C4-2B (cell line): ENCODE data around the gene EEF2K.
A peak's percentile ranks its signal among the peaks of the same experiment; 100 is the strongest.

Experiments used
- H3K27ac ChIP-seq: fragments of 450-650 bp; 2 replicates; pipeline ENCODE4 v1.5.1; 2017
- ZFX ChIP-seq: fragments of 450-650 bp; IDR thresholded peaks from 2 replicates; pipeline ENCODE4 v1.6.1; 2017
- TF ChIP-seq, protein P1 (sequence below): fragments of 450-650 bp; conservative IDR thresholded peaks from 2 replicates; pipeline ENCODE4 v1.5.1; 2017; ENCODE audit warnings: mild to moderate bottlenecking

Gene EEF2K

DNA sequence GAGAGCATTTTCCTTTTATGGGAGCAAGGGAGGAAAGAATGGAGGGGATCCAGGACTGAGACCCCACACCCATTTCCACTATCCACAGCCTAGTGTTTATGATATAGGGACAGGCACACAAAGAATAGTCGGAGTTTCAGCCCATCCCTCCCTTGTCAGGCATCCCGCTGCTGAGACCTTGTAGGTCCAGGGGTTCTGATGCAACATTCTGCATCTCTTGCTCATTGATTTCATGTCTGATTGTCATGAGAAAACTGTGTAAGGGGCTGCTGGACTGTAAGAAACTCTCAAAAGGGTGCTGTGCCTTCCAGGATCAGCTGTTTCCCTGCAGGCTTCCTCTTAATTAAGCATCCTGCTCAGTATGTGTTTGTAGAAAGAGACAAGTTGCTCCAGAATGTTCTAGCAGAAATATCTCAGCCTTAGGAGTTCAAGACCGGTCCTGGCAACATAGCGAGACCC is 85.8 kb downstream of the EEF2K start:
- H3K27ac ChIP-seq, result no peak overlapping the region
- TF ChIP-seq, protein P1, sequence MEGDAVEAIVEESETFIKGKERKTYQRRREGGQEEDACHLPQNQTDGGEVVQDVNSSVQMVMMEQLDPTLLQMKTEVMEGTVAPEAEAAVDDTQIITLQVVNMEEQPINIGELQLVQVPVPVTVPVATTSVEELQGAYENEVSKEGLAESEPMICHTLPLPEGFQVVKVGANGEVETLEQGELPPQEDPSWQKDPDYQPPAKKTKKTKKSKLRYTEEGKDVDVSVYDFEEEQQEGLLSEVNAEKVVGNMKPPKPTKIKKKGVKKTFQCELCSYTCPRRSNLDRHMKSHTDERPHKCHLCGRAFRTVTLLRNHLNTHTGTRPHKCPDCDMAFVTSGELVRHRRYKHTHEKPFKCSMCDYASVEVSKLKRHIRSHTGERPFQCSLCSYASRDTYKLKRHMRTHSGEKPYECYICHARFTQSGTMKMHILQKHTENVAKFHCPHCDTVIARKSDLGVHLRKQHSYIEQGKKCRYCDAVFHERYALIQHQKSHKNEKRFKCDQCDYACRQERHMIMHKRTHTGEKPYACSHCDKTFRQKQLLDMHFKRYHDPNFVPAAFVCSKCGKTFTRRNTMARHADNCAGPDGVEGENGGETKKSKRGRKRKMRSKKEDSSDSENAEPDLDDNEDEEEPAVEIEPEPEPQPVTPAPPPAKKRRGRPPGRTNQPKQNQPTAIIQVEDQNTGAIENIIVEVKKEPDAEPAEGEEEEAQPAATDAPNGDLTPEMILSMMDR, result no peak
- no peak for TF ChIP-seq ZFX

DNA sequence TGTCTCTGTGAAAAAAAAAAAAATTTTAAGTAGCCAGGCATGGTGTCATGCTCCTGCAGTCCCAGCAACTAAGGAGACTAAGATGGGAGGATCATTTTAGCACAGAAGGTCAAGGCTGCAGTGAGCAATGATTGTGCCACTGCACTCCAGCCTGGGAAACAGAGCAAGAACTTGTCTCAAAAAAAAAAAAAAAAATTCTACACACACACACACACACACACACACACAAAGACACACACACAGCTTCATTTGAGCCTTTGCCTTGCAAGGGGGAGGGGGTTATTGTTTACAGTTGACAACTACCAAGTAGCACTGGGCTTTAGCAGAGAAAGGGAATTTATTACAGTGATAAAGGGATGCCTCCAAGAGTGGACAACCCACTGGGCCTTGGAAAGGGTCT is 86.2 kb downstream of the EEF2K start:
- TF ChIP-seq ZFX, result no peak
- TF ChIP-seq, protein P1, result no peak

DNA sequence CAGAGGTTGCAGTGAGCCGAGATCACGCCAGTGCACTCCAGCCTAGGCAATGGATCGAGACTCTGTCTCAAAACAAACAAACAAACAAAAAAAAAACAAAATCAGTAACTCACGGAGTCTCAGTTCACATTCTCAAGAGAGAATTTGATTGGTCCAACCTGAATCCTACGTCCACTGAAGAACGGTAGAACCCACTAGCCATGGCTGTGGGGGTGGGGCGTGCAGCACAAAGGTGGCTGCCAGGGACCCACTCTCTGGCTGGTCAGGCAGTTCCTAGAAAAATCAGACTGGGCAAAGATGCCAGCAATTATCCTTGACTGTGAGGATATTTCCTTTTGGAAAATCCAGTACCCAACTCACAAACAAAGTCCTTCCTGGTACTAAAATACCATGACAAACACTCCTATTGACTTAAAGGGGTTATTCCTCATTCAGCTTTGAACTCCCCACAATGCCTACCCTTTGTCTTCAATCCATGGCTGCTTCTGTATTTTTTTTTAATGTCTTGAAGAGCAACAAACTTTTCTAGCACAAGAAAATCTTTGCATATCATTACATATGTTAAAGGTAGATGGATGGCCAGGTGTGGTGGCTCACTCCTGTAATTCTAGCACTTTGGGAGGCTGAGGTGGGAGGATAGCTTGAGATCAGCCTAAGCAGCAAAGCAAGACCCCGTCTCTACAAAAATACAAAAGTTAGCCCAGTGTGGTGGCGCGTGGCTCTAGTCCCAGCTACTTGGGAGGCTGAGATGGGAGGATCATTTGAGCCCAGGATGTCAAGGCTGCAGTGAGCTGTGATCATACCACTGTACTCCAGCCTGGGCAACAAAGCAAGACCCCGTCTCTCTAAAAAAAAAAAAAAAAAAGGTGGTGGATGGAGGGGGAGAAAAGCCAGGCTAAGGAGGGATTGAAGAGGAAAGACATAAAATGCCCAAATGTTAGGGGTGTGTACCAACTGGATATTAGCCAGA is 87.3 kb downstream of the EEF2K start:
- no peak overlapping the region for H3K27ac ChIP-seq
- no peak for TF ChIP-seq ZFX
- TF ChIP-seq, protein P1, result no peak

More for the DNA sequence above, 86.2 kb downstream of the EEF2K start:
- H3K27ac ChIP-seq, result no peak overlapping the region

DNA sequence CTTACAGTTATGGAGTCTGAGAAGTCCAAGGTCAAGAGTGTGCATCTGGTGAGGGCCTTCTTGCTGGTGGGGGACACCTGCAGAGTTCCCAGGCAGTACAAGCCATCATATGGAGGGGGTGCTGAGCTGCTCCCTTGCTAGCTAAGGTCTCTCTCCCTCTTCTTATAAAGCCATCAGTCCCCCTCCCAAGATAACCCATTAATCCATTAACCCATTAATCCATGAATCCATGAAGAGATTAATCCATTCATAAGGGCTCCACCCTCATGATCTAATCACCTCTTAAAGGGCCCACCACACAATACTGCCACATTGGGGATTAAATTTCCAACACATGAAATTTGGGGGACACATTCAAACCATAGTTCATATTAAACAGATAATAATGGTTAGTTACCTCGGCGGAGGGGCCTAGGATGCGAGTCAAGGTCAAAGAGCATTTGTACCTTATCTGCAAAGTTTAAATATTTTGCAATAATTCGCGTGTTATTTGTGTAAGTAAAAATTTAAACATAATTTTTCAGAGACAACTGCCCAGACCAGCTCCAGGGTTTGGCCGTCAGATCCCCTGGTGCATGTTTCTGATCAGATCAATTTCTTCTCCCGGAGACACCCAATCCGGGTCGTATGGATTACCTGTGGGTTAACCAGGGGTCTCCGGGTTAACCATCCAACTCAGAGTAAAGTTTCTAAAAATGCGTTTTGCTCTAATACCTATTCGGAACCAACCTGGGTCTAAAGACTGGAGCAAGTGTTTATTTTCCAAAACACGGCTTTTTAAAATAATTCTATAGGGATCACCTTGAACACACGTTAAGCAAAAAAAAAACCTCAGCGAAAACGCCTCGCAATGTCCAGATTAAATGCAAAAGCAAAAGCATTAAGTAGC is 90.4 kb downstream of the EEF2K start:
- no peak for TF ChIP-seq ZFX
- TF ChIP-seq, protein P1, result no peak

DNA sequence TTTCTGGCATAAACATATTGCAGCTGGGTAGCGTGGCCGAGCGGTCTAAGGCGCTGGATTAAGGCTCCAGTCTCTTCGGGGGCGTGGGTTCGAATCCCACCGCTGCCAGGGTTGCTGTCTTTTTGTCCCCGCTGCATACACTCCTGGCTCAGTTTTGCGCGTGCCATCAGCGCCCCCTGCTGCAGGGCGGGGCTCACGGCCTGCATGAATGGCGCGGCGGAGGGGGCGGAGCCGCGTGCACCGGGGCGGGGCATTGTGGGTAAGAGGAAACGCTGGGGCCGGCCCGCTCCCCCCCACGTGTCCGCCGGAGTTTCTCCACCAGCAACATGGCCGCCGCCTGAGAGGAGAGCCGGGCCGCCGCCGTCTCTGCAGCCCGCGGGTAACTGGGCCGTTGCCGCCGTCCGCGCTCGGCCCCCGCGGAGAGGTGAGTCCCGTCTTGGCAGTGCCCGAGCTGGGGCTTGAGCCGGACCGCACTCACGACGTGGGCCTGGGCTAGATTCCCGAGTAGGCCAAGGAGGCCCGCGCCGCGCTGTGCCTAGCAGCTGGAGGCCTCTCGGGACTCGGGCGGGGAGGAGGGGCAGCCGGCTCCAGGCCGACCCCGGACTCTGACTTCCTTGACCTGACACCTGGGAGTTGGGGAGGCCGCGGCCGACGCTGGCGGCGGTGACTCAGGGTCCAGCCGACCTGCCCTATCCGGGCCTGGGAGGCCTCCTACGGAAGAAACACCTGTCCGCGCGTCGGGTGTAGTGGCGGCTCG is 91.2 kb downstream of the EEF2K start, which contains the start of gene POLR3E:
Gene POLR3E, plus strand, starts transcription at position 296 of the 757 bp plus-strand sequence. CDS start 5,560 bp downstream, outside the sequence.
- peak within 1 kb of the TSS; percentile 97 for H3K27ac ChIP-seq
- peak; percentile 99 for TF ChIP-seq ZFX
- TF ChIP-seq, protein P1, result peak; percentile 90

More for the DNA sequence above, 90.4 kb downstream of the EEF2K start:
- no peak overlapping the region; the same call in 1 of the 2 replicates for H3K27ac ChIP-seq

DNA sequence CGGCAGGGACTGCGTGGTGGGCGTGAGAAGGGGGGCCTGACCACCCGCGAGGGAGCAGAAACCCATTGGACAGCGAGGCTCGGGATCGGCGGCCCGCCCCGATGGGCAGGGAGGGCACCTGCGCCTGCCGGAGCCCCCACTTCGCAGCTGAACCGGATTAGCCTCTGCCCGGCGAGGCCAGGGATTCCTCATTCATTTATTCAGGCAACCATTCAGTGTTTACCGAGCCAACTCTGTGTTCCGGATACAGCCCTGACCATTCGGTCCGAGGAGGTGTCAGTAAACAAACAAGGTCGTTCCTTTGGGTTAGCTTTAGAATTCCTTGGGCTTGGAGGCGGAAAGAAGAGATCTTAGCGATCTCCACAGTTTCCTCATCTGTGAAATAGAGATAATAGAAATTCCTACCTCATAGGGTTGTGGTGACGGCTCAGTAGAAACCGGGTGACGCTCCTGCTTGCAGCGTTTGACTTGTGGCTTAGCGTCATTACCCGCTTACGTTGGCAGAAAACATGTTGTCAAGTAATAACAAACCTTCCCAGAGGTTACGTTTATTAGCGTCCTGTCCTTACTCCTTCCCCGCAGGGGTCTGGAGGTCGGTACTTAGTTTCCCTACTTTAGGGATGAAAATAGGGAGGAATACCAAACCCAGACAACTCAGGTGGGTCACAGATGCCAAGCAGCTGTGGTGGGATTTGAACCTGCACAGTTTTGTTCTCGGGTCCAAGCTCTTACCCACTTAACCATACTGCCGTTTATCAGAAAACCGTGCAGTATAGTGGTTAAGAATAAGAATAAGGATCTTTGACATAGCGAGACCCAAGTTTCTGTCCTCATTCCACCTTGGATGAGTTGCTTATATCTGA is 92.0 kb downstream of the EEF2K start:
- peak overlapping the region; percentile 97 for H3K27ac ChIP-seq

More for the DNA sequence above, 92.0 kb downstream of the EEF2K start:
- TF ChIP-seq, protein P1, result no peak
- TF ChIP-seq ZFX, result no peak
